GM18505 (cell line): Measurements from ENCODE around the gene CDH4.

Experiments
- ATAC-seq: cut with Tn5 transposase; IDR thresholded peaks from one replicate; pipeline ENCODE4 v1.9.1; 2021; ENCODE audit not compliant: unreplicated experiment
- POLR2A ChIP-seq: IDR thresholded peaks from 4 replicates; pipeline ENCODE4 v1.6.1; 2011; ENCODE audit warnings: borderline replicate concordance; ENCODE audit not compliant: insufficient read depth, insufficient read length; ENCODE audit errors: extremely low read depth

The CDH4 gene

GRCh38 chr20:61284752-61285151 is 32.7 kb downstream of the CDH4 start:
- ATAC-seq = no peak
- no peak for TF ChIP-seq POLR2A

DNA sequence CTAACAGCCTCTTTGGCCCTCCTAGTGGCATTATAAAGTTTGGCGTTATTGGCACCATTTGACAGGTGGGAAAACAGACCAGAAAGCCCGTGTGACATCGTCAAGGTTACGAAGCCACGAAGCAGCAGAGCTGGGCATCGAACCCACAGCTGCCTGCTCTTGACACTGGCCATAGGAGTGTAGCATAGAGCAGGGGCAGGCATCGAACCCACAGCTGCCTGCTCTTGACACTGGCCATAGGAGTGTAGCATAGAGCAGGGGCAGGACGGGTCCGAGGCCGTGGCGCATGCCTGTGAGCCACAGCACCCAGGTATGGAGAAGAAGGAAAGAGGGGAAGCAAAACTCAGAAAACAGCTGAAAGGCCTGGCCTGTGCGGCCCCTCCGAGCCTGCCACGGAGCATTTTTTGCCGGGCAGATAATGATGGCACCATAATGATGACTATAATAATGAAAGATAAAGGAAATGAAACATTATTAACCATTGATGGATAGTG is 33.1 kb downstream of the CDH4 start:
- TF ChIP-seq POLR2A = no peak
- no peak for ATAC-seq

GRCh38 chr20:61285691-61286090 is 33.6 kb downstream of the CDH4 start:
- no peak for TF ChIP-seq POLR2A
- no peak for ATAC-seq

DNA sequence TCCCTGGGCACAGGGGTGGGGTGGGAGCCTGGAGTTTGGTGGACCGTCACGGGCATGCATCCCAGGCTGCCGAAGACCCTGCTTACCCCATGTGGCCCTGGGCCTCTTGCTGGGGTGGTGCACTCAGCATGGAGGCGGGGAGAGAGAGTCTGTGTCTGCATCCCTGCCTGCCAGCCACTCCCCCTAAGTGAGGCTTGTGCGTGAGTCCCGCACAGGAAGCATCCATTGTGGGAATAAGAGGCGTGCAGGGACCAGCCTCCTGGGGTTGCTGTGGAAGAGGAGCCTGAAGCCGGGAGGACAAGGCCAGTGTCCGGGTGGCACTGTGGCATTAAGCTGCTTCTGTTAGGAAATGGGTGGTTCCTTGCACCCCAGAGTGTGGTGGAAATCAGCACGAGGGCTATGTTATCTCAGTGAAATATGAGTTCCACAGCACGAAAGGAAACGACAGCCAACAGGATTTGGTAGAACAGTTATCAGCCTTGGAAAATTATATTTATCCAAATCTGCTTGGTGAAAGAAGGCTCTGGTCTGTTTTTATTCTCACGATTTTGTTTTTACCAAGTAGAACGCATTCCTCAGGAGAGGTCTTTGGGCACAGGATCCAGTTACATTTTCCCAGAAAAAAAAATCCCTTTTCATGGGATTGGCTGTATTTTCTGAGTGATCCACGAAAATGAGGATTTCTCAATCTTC is 35.7 kb downstream of the CDH4 start:
- no peak for ATAC-seq
- no peak for TF ChIP-seq POLR2A

DNA sequence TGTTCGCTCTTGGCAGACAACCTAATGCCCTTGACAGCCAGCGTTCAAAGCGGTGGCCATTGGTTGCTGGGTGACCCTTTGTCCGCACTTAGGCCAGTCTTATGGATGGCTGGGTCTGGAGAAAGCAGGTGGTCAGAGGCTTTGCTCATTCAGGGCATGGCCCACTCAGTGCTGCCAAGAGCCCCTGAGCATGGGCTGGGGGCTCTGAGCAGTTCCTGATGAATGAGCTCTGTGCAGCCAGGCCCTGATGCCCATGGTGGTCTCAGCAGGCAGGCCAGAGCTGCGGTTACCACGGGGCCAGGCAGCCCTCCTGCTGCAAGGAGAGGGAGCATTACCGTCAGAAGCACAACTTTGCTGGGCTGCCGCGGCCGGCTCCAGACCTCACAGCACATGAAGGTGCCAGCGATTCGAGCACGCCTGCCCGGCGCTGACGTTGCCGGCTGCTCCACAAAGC is 36.3 kb downstream of the CDH4 start:
- no peak for ATAC-seq
- TF ChIP-seq POLR2A = no peak

GRCh38 chr20:61289166-61289565 is 37.1 kb downstream of the CDH4 start:
- ATAC-seq = no peak
- no peak for TF ChIP-seq POLR2A

GRCh38 chr20:61290721-61291120 is 38.7 kb downstream of the CDH4 start:
- TF ChIP-seq POLR2A = no peak
- ATAC-seq = no peak

GRCh38 chr20:61291166-61291829 is 39.2 kb downstream of the CDH4 start:
- no peak for ATAC-seq
- no peak for TF ChIP-seq POLR2A

- TF ChIP-seq POLR2A = no peak
- ATAC-seq = no peak
Observed at GRCh38 chr20:61292391-61292790, 40.3 kb downstream of the CDH4 start.

GRCh38 chr20:61292821-61293612 is 41.0 kb downstream of the CDH4 start:
- no peak for TF ChIP-seq POLR2A
- ATAC-seq = no peak

GRCh38 chr20:61293951-61294350 is 41.9 kb downstream of the CDH4 start:
- no peak for TF ChIP-seq POLR2A
- no peak for ATAC-seq

GRCh38 chr20:61295249-61295648 is 43.2 kb downstream of the CDH4 start:
- TF ChIP-seq POLR2A = no peak
- ATAC-seq = no peak
